H1 (cell line): ENCODE data around the gene RNASET2. TPM values are rescaled to one million over a fixed set of nuclear protein-coding genes. Genes with fewer than 3 reads are reported as not detected.

Experiments
- CTCF ChIA-PET: fragments of 300-600 bp; sonication (Branson Sonifier 250); formaldehyde crosslinking; loops from one replicate; lab custom pipeline; 2021; ENCODE audit not compliant: partially characterized antibody; lab: Charles Lee
- POLR2A ChIA-PET: fragments of 300-600 bp; sonication (Branson Sonifier 250); formaldehyde crosslinking; loops from one replicate; lab custom pipeline; 2021; ENCODE audit warnings: inconsistent platforms; ENCODE audit not compliant: partially characterized antibody; lab: Charles Lee
- DNase-seq, 2 experiments: peaks; one replicate each; pipeline versions ENCODE4 v3.0.0 to v3.0.0-alpha.2; 2010 to 2022; ENCODE audit warnings: low spot score in 2 of 2, low read depth in 1 of 2, mixed read lengths in 1 of 2
- FAIRE-seq: peaks from 2 replicates; lab custom pipeline; 2011; peaks lifted over from hg19 to GRCh38; lab: Jason Lieb, UNC
- H2AFZ ChIP-seq: 2 replicates; pipeline ENCODE4 v1.8.1; 2012; ENCODE audit warnings: low read length, inconsistent platforms
- H2AK5ac ChIP-seq: 2 replicates; pipeline ENCODE4 v1.6.1; 2013; ENCODE audit warnings: low read depth, low read length
- H2BK120ac ChIP-seq: replicated peaks from 2 replicates; pipeline ENCODE3; 2013; ENCODE audit warnings: low read depth, low read length, inconsistent platforms
- H2BK12ac ChIP-seq: 2 replicates; pipeline ENCODE4 v1.6.1; 2013; ENCODE audit warnings: low read depth, low read length
- H2BK15ac ChIP-seq: 2 replicates; pipeline ENCODE4 v1.6.1; 2013; ENCODE audit warnings: low read length
- H2BK20ac ChIP-seq: 2 replicates; pipeline ENCODE4 v1.6.1; 2013; ENCODE audit warnings: low read length
- H2BK5ac ChIP-seq: 2 replicates; pipeline ENCODE4 v1.6.1; 2013; ENCODE audit warnings: low read depth, low read length
- H3K14ac ChIP-seq: 2 replicates; pipeline ENCODE4 v1.6.1; 2013; ENCODE audit warnings: inconsistent platforms; ENCODE audit not compliant: insufficient read length
- H3K18ac ChIP-seq: 2 replicates; pipeline ENCODE4 v1.6.1; 2013; ENCODE audit warnings: low read length; ENCODE audit errors: extremely low read depth
- H3K23ac ChIP-seq: 2 replicates; pipeline ENCODE4 v1.6.1; 2013; ENCODE audit warnings: inconsistent platforms; ENCODE audit not compliant: insufficient read length
- H3K23me2 ChIP-seq: 2 replicates; pipeline ENCODE4 v1.6.1; 2013; ENCODE audit warnings: low read depth, low read length
- H3K27ac ChIP-seq: 2 replicates; pipeline ENCODE4 v1.6.1; 2011; ENCODE audit warnings: low read depth, low read length, inconsistent platforms
- H3K27me3 ChIP-seq, 4 experiments: replicated peaks in 1 of 4; 1 replicate in 1 of 4; 2 replicates in 3 of 4; pipeline versions ENCODE4 v1.6.1 to v1.8.1; 2011 to 2013; ENCODE audit warnings: low read length in 3 of 4, mild to moderate bottlenecking in 3 of 4, inconsistent platforms in 2 of 4, mixed read lengths in 2 of 4, moderate library complexity in 1 of 4; ENCODE audit not compliant: control insufficient read depth in 3 of 4, insufficient read depth in 3 of 4; ENCODE audit errors: extremely low read depth in 1 of 4
- H3K36me3 ChIP-seq, 4 experiments: 2 replicates each; pipeline versions ENCODE4 v1.6.1 to v1.8.1; 2011 to 2013; ENCODE audit warnings: mild to moderate bottlenecking in 4 of 4, low read length in 3 of 4, moderate library complexity in 2 of 4, control low read depth in 1 of 4, inconsistent platforms in 1 of 4; ENCODE audit not compliant: insufficient read depth in 4 of 4, control insufficient read depth in 2 of 4
- H3K4ac ChIP-seq: replicated peaks from 2 replicates; pipeline ENCODE3; 2013; ENCODE audit warnings: low read length, low read depth, mixed read lengths, inconsistent platforms; ENCODE audit not compliant: insufficient read length
- H3K4me1 ChIP-seq, 4 experiments: replicated peaks in 1 of 4; 1 replicate in 1 of 4; 2 replicates in 3 of 4; pipeline versions ENCODE4 v1.6.1 to v1.8.1; 2011 to 2013; ENCODE audit warnings: low read length in 3 of 4, inconsistent platforms in 2 of 4, mixed read lengths in 1 of 4; ENCODE audit not compliant: insufficient read depth in 4 of 4, control insufficient read depth in 3 of 4
- H3K4me2 ChIP-seq, 2 experiments: 2 replicates each; pipeline versions ENCODE4 v1.6.1 to v1.8.1; 2011 to 2013; ENCODE audit warnings: low read depth in 2 of 2, low read length in 2 of 2, control low read depth in 1 of 2, inconsistent platforms in 1 of 2, mild to moderate bottlenecking in 1 of 2; ENCODE audit not compliant: insufficient read depth in 1 of 2
- H3K4me3 ChIP-seq, 4 experiments: fragments of 200-600, 300-600 bp in 1 of 4; sonication (generic), shearing (Covaris generic), sonication (Bioruptor Twin) in 1 of 4; 2 replicates each; pipeline versions ENCODE4 v1.5.1 to v1.8.1; 2011 to 2016; ENCODE audit warnings: low read length in 4 of 4, low read depth in 3 of 4, control low read depth in 2 of 4, inconsistent platforms in 2 of 4, mild to moderate bottlenecking in 2 of 4, mixed read lengths in 1 of 4, moderate library complexity in 1 of 4; ENCODE audit not compliant: insufficient read depth in 2 of 4; ENCODE audit errors: extremely low read depth in 1 of 4
- H3K56ac ChIP-seq: replicated peaks from 2 replicates; pipeline ENCODE3; 2013; ENCODE audit warnings: low read depth, mild to moderate bottlenecking, mixed read lengths, low read length, inconsistent platforms; ENCODE audit not compliant: insufficient read length
- H3K79me1 ChIP-seq: 2 replicates; pipeline ENCODE4 v1.6.1; 2013; ENCODE audit warnings: low read depth, low read length, control low read depth
- H3K79me2 ChIP-seq, 2 experiments: 2 replicates each; pipeline versions ENCODE4 v1.6.1 to v1.8.1; 2012 to 2013; ENCODE audit warnings: low read length in 2 of 2, mild to moderate bottlenecking in 2 of 2, inconsistent platforms in 1 of 2; ENCODE audit not compliant: insufficient read depth in 2 of 2, control insufficient read depth in 1 of 2
- H3K9ac ChIP-seq, 4 experiments: replicated peaks in 1 of 4; 1 replicate in 1 of 4; 2 replicates in 3 of 4; pipeline versions ENCODE4 v1.6.1 to v1.8.1; 2011 to 2013; ENCODE audit warnings: low read depth in 3 of 4, low read length in 3 of 4, control low read depth in 2 of 4, mild to moderate bottlenecking in 2 of 4, moderate library complexity in 2 of 4, inconsistent platforms in 1 of 4; ENCODE audit errors: extremely low read depth in 1 of 4
- H3K9me3 ChIP-seq, 2 experiments: 2 replicates each; pipeline versions ENCODE4 v1.6.1 to v1.8.1; 2012 to 2013; ENCODE audit warnings: mild to moderate bottlenecking in 2 of 2, moderate library complexity in 2 of 2, control low read depth in 1 of 2, inconsistent platforms in 1 of 2, low read depth in 1 of 2, low read length in 1 of 2, mixed read lengths in 1 of 2; ENCODE audit not compliant: insufficient read depth in 2 of 2
- H4K20me1 ChIP-seq, 2 experiments: replicated peaks in 1 of 2; 2 replicates each; pipeline versions ENCODE3 to v1.8.1; 2011 to 2013; ENCODE audit warnings: inconsistent platforms in 2 of 2, low read length in 2 of 2, mild to moderate bottlenecking in 1 of 2; ENCODE audit not compliant: insufficient read depth in 2 of 2, control insufficient read depth in 1 of 2
- H4K5ac ChIP-seq: 2 replicates; pipeline ENCODE4 v1.6.1; 2013; ENCODE audit warnings: low read length, low read depth, mixed read lengths, inconsistent platforms; ENCODE audit not compliant: insufficient read length
- H4K8ac ChIP-seq: 2 replicates; pipeline ENCODE4 v1.8.0; 2013; ENCODE audit warnings: mild to moderate bottlenecking, moderate library complexity, low read length, inconsistent platforms; ENCODE audit not compliant: insufficient read depth; ENCODE audit errors: extremely low read depth
- H4K91ac ChIP-seq: replicated peaks from 2 replicates; pipeline ENCODE3; 2013; ENCODE audit warnings: low read length, mixed read lengths, inconsistent platforms; ENCODE audit not compliant: insufficient read length
- TAF1 ChIP-seq: IDR thresholded peaks from 2 replicates; pipeline ENCODE4 v1.6.1; 2011; ENCODE audit warnings: mild to moderate bottlenecking, low read depth, low read length
- WGBS, 2 experiments: shearing (Covaris generic) in 1 of 2; methylation state at CpG; one replicate each; pipeline versions ENCODE4 v1.1.6 to v1.1.7; 2013 to 2015; ENCODE audit warnings: low lambda C conversion rate in 2 of 2, mixed read lengths in 2 of 2, inconsistent platforms in 1 of 2, low coverage in 1 of 2, missing lambda C conversion rate in 1 of 2; ENCODE audit not compliant: insufficient replicate concordance in 2 of 2, insufficient coverage in 1 of 2, insufficient read length in 1 of 2; ENCODE audit errors: extremely low coverage in 1 of 2, missing lambda C conversion rate in 1 of 2; 5-methylcytosine and 5-hydroxymethylcytosine counted together
- polyA plus RNA-seq, 7 experiments: library from polyadenylated mRNA; depleted of rRNA in 3 of 7; stranded (reverse) in 5 of 7; unstranded in 2 of 7; fragments of >200 nt in 5 of 7; fragments of 200-250 nt in 2 of 7; gene quantifications; 1 replicate in 5 of 7; 2 replicates in 1 of 7; 4 replicates in 1 of 7; pipeline versions ENCODE4 v1.2.1 to v1.2.3, GENCODE V29; 2011 to 2013; ENCODE audit warnings: missing spikeins in 2 of 7, mixed read lengths in 2 of 7
- total RNA-seq: library from RNA; stranded (reverse); fragmentation: NEBNext Ultra II Directional; extraction: Animal tissue kit (Norgen Biotek cat#: 25700); gene quantifications from 2 replicates; pipeline ENCODE4 v1.2.1, GENCODE V29; 2021

Gene RNASET2
- total and polyA plus RNA-seq, 2 of the 8 experiments (the other 6 are each of a cell fraction or from before 2014, with no cell fraction given), result 15.7 to 22.9 TPM

DNA sequence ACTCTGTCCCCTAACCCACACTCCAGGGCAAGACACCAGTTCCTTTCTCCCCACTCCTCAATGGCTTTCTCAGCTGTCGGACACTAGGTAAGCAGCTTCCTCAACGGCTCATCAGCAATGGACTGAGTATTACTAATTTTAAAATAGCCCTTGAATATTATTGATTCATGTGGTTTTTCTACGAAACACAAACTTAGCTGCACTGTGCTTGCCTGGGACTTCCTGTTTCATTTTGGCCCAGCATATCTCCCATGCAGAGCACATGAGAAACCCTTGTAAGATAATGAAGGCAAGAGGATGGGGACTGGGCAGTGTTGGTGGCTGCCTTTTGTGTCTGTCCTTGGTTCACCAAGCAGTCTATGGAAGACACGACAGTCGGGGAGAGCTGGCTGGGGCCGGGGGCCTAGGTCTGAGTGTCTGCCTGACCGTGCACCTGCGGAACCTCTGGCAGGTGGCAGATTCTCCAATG, 48.9 kb downstream of the RNASET2 start:
- Histone ChIP-seq H2BK12ac (no peak overlapping the region), H2BK15ac (no peak overlapping the region), H3K18ac (no peak overlapping the region), H3K36me3 (no peaks in the 10 kb centered on the region), H3K9me3 (no peaks in the 10 kb centered on the region), H3K9ac (no peak overlapping the region), H3K23ac (no peak overlapping the region), H3K14ac (no peak overlapping the region), H3K4me3 (no peak overlapping the region), H3K27me3 (no peaks in the 10 kb centered on the region; a peak in 1 of 7 replicates), H4K8ac (no peak overlapping the region), H3K56ac (no peak overlapping the region), H3K4me2 (no peak overlapping the region), H3K23me2 (no peaks in the 10 kb centered on the region), H2AFZ (no peak overlapping the region), H4K5ac (no peak overlapping the region), H4K91ac (no peak overlapping the region), H2BK20ac (no peak overlapping the region), H2BK120ac (no peak overlapping the region), H3K4ac (no peak overlapping the region), H3K79me2 (no peaks in the 10 kb centered on the region), H3K79me1 (no peaks in the 10 kb centered on the region), H2BK5ac (no peak overlapping the region), H3K4me1 (peaks cover 0 to 9% (median 6%) of the 10 kb centered on the region in 4 experiments; a peak in 6 of 7 replicates), H3K27ac (no peak overlapping the region), H2AK5ac (no peak overlapping the region), H4K20me1 (no peaks in the 10 kb centered on the region)
- WGBS, 2 experiments, result 92% methylated on average over 8 of the region's 8 CpGs; no CpG with 5 or more reads in 1 of the 2 experiments
- FAIRE-seq (no peak), DNase-seq (no peak)
- ChIA-PET CTCF (no interaction called here), POLR2A (no interaction called here)
- TF ChIP-seq TAF1, result no peak
